Endothelial cell of umbilical vein (primary cell): ENCODE data around the gene RANBP1. TPM values are rescaled to one million over a fixed set of nuclear protein-coding genes. Genes with fewer than 3 reads are reported as not detected.

Experiments used
- BruUV-seq: library from RNA; stranded (reverse); fragments of 400-500 nt; replicated peaks from 2 replicates; lab custom pipeline; 2021; lab: Mats Ljungman, UMichigan
- CTCF ChIA-PET: fragments of 300-600, 350-600 bp; sonication (Branson Sonifier 250); formaldehyde crosslinking; loops from one replicate; lab custom pipeline; 2021; ENCODE audit warnings: antibody characterized with exemption, inconsistent platforms; lab: Charles Lee
- POLR2A ChIA-PET: fragments of 300-600, 350-600 bp; sonication (Branson Sonifier 250); formaldehyde crosslinking; loops from one replicate; lab custom pipeline; 2021; ENCODE audit warnings: antibody characterized with exemption, inconsistent platforms; lab: Charles Lee
- DNase-seq: peaks from one replicate; pipeline ENCODE4 v3.0.0-alpha.2; 2011; ENCODE audit warnings: low read depth, low spot score
- FAIRE-seq: peaks from 2 replicates; lab custom pipeline; 2011; peaks lifted over from hg19 to GRCh38; lab: Jason Lieb, UNC
- H2AFZ ChIP-seq: 2 replicates; pipeline ENCODE4 v1.6.0; 2012; ENCODE audit warnings: low read depth, low read length, control low read depth, inconsistent platforms
- H3K27ac ChIP-seq: 2 replicates; pipeline ENCODE4 v1.5.1; 2011; ENCODE audit warnings: low read depth, mild to moderate bottlenecking, control low read depth, low read length, moderate library complexity; ENCODE audit not compliant: insufficient read depth
- H3K27me3 ChIP-seq, 2 experiments: 2 replicates each; pipeline versions ENCODE4 v1.6.0 to v1.6.1; 2011; ENCODE audit warnings: low read length in 2 of 2, mixed read lengths in 1 of 2; ENCODE audit not compliant: control insufficient read depth in 2 of 2, insufficient read depth in 2 of 2
- H3K36me3 ChIP-seq, 2 experiments: 2 replicates in 1 of 2; 3 replicates in 1 of 2; pipeline ENCODE4 v1.5.1; 2011; ENCODE audit warnings: low read length in 2 of 2, mild to moderate bottlenecking in 1 of 2, moderate library complexity in 1 of 2; ENCODE audit not compliant: control insufficient read depth in 2 of 2, insufficient read depth in 2 of 2; ENCODE audit errors: extremely low read depth in 1 of 2
- H3K4me1 ChIP-seq: 3 replicates; pipeline ENCODE4 v1.5.1; 2011; ENCODE audit warnings: mild to moderate bottlenecking, low read length; ENCODE audit not compliant: control insufficient read depth, insufficient read depth; ENCODE audit errors: extremely low read depth
- H3K4me2 ChIP-seq: 2 replicates; pipeline ENCODE4 v1.6.1; 2011; ENCODE audit warnings: low read length, control low read depth, mixed read lengths; ENCODE audit not compliant: insufficient read depth
- H3K4me3 ChIP-seq, 3 experiments: fragments of 200-600 bp in 1 of 3; sonication (generic), shearing (Covaris generic) in 1 of 3; replicated peaks in 1 of 3; 2 replicates each; pipeline ENCODE4 v1.5.1; 2011 to 2016; ENCODE audit warnings: control low read depth in 3 of 3, low read length in 3 of 3, mild to moderate bottlenecking in 2 of 3, inconsistent platforms in 1 of 3, low read depth in 1 of 3, moderate library complexity in 1 of 3; ENCODE audit not compliant: insufficient read depth in 1 of 3
- H3K79me2 ChIP-seq: 2 replicates; pipeline ENCODE4 v1.6.0; 2012; ENCODE audit warnings: low read length, inconsistent platforms; ENCODE audit not compliant: control insufficient read depth, insufficient read depth
- H3K9ac ChIP-seq: replicated peaks from 2 replicates; pipeline ENCODE3; 2011; ENCODE audit warnings: low read length, control low read depth; ENCODE audit not compliant: insufficient read depth; ENCODE audit errors: extremely low read depth
- H3K9me1 ChIP-seq: replicated peaks from 3 replicates; pipeline ENCODE4 v1.6.0; 2011; ENCODE audit warnings: mild to moderate bottlenecking, low read length; ENCODE audit not compliant: control insufficient read depth, insufficient read depth; ENCODE audit errors: extremely low read depth
- H3K9me3 ChIP-seq: replicated peaks from 2 replicates; pipeline ENCODE4 v1.5.1; 2012; ENCODE audit warnings: low read length, inconsistent platforms; ENCODE audit not compliant: control insufficient read depth, insufficient read depth
- H4K20me1 ChIP-seq: replicated peaks from 2 replicates; pipeline ENCODE3; 2011; ENCODE audit warnings: mild to moderate bottlenecking, low read length; ENCODE audit not compliant: control insufficient read depth, insufficient read depth; ENCODE audit errors: extremely low read depth
- CTCF ChIP-seq, 2 donors: IDR thresholded peaks; 1 replicate in 1 of 2; 2 replicates in 1 of 2; pipeline ENCODE4 v1.5.1; 2011; ENCODE audit warnings: low read length in 2 of 2, mild to moderate bottlenecking in 2 of 2, moderate library complexity in 2 of 2, control low read depth in 1 of 2, inconsistent platforms in 1 of 2, low read depth in 1 of 2; ENCODE audit not compliant: insufficient read depth in 1 of 2; ENCODE audit errors: extremely low read depth in 1 of 2
- FOS ChIP-seq: IDR thresholded peaks from 2 replicates; pipeline ENCODE4 v1.6.1; 2011; ENCODE audit warnings: mild to moderate bottlenecking, low read length, moderate library complexity, borderline replicate concordance; ENCODE audit not compliant: insufficient read depth
- GATA2 ChIP-seq: IDR thresholded peaks from 2 replicates; pipeline ENCODE4 v1.7.0; 2011; ENCODE audit warnings: low read depth, mild to moderate bottlenecking, moderate library complexity, mixed read lengths, low read length; ENCODE audit not compliant: insufficient read length, insufficient read depth
- MAX ChIP-seq: IDR thresholded peaks from 2 replicates; pipeline ENCODE4 v1.6.1; 2011; ENCODE audit not compliant: insufficient read depth, insufficient read length
- MYC ChIP-seq: IDR thresholded peaks from one replicate; pipeline ENCODE4 v1.6.1; 2011; ENCODE audit warnings: mild to moderate bottlenecking, low read depth, low read length
- POLR2A ChIP-seq: IDR thresholded peaks from 2 replicates; pipeline ENCODE4 v1.6.1; 2012; ENCODE audit warnings: low read depth, mild to moderate bottlenecking, control low read depth, low read length
- POLR2AphosphoS5 ChIP-seq: IDR thresholded peaks from 2 replicates; pipeline ENCODE4 v1.6.1; 2012; ENCODE audit warnings: low read depth, mild to moderate bottlenecking, control low read depth, low read length, moderate library complexity; ENCODE audit not compliant: insufficient read depth
- dilution Hi-C: fragments of 300-500 bp; cut with MboI; formaldehyde crosslinking; loops from one replicate; pipeline ENCODE4 v1.15.0; 2019; ENCODE audit warnings: low sequenced_read_pairs; ENCODE audit not compliant: extremely low pct_ligation_motif_present
- intact Hi-C: fragments of 100-400 bp; cut with micrococcal nuclease; formaldehyde crosslinking; loops from one replicate; pipeline ENCODE4 v1.10.0; 2022
- polyA plus RNA-seq, 4 experiments: library from polyadenylated mRNA; depleted of rRNA in 3 of 4; stranded (reverse) in 3 of 4; unstranded in 1 of 4; fragments of >200 nt; gene quantifications; 2 replicates each; pipeline versions ENCODE4 v1.2.1 to v1.2.3, GENCODE V29; 2011 to 2012; ENCODE audit warnings: missing spikeins in 1 of 4
- total RNA-seq: library from RNA; stranded (reverse); gene quantifications from 2 replicates; pipeline ENCODE4 v1.2.3, GENCODE V29; 2021

RANBP1 gene
- total and polyA plus RNA-seq, 2 donors (not counting 3 experiments of a cell fraction or from before 2014, with no cell fraction given) = 228 to 247 TPM

GRCh38 chr22:20071524-20071972, 44.4 kb upstream of the RANBP1 start:
- intact Hi-C loops = no loop called here
- H3K4me2 ChIP-seq = no peak overlapping the region
- H3K9me1 ChIP-seq = no peaks in the 10 kb centered on the region
- H3K27ac ChIP-seq = no peak overlapping the region
- H3K27me3 ChIP-seq = no peaks in the 10 kb centered on the region
- no peaks in the 10 kb centered on the region for H4K20me1 ChIP-seq
- no peaks in the 10 kb centered on the region for H3K4me1 ChIP-seq
- no peak overlapping the region for H3K4me3 ChIP-seq
- no peak overlapping the region for H3K9ac ChIP-seq
- no peaks in the 10 kb centered on the region for H3K9me3 ChIP-seq
- H2AFZ ChIP-seq = no peak overlapping the region
- FAIRE-seq = no peak
- ChIA-PET POLR2A (interaction anchor here (0.6 kb wide), 1 partner anchor 51 kb away, joined by 3 read pairs; no protein-coding TSS in a partner anchor), CTCF (no interaction called here)
- dilution Hi-C loops = no loop called here
- no peaks in the 10 kb centered on the region for H3K79me2 ChIP-seq
- TF ChIP-seq CTCF (IDR thresholded peaks at IDR 0.05; ENCODE audit: extremely low read depth in 1 of 2, insufficient read depth in 1 of 2, low read depth in 1 of 2, low read length in 2 of 2) = no peak
- TF ChIP-seq FOS = no peak
- TF ChIP-seq GATA2 = no peak
- TF ChIP-seq MYC = no peak
- TF ChIP-seq POLR2AphosphoS5 = no peak
- no peak for TF ChIP-seq MAX
- no peak for TF ChIP-seq POLR2A
- no peak for DNase-seq
- no peaks in the 10 kb centered on the region for H3K36me3 ChIP-seq
- BruUV-seq = no TSS peak
